ENCODE results near the gene FAM72A.
"Not testable (repeated sequence)": the region's sequence is repeated elsewhere in the genome, so short reads cannot be mapped to it uniquely, and the experiment has no call there.

Gene FAM72A

DNA sequence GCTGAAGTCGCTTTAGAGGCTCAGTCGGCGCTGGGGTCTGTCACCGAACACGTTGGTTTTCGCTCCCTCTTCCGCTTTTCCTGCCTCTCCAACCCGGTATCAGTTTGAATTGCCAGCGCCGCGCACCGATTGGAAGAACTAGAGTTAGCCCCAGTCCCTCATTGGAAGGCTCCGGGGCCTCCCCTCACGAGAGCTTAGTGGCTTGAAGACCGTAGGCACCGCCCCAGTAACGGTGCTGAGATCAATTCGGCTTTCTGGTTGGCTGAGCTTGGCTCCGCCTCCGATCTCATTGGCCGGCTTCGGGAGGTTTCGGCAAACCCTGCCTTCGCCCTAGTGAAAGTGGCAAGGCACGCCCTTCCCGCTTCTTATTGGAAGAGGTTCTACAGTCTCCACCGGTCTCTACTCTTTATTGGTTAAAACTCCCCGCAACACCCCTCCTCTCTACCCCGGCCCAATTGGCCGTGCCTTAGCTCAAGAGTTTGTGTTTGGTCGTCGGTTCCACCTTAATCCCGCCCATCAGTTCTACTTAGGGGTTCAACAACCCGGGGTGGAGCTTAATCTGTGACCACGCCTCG, at the start of gene FAM72A:
FAM72A (minus strand) TSS at position 51 of the 575 bp plus-strand sequence. CDS start 814 bp downstream, outside the sequence.
- H3K36me3 ChIP-seq (ENCODE audit: insufficient read depth, low read length); H3K9ac ChIP-seq (ENCODE audit: insufficient read length); H3K27ac ChIP-seq: not testable (repeated sequence)

DNA sequence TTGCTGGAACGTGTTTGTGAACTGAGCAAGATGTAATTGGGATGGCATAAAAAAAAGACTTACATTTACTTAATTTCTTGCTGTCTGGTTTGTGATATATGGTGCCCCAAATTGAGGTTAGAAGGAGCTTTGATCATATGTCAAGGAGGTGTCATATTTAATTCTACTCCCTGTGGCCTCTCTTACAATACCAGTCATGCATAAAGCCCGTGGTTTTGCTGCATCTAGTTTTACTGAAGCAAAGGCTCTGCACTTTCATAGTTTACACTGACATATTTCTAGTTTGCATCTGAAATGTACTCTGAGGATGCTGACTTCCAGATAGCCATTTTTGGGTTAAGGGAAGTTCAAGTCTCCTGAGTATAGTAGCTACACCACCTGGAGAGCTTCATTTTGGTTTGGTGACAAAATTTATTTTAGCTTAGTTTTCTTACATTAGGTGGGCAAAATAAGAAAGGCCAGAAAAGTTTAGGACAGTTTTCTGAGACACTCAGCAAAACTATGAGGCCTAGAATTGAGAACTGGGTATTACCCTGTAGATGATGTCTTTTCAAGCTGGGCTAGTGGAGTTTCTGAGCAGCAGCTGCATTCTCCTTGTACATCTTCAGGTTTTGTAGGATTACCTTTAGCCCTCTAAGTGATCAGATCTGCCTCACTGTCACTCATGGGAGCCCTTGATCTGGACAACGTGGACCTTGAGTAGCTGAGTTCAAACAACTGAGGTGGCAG, 48.5 kb upstream of the FAM72A start:
- H3K36me3 ChIP-seq (ENCODE audit: insufficient read depth, low read length); DNase-seq (ENCODE audit: low read depth, low spot score); H3K9me3 ChIP-seq (ENCODE audit: low read depth, low read length); H3K27ac ChIP-seq; H3K9ac ChIP-seq (ENCODE audit: insufficient read length); H3K4me3 ChIP-seq: not testable (repeated sequence)

More for the DNA sequence above, at the start of gene FAM72A:
- peak within 1 kb of the TSS; percentile 68 for H3K4me3 ChIP-seq
- not testable (repeated sequence) for H3K9me3 ChIP-seq (ENCODE audit: low read depth, low read length)
- DNase-seq (ENCODE audit: low read depth, low spot score) = peak; percentile 98

DNA sequence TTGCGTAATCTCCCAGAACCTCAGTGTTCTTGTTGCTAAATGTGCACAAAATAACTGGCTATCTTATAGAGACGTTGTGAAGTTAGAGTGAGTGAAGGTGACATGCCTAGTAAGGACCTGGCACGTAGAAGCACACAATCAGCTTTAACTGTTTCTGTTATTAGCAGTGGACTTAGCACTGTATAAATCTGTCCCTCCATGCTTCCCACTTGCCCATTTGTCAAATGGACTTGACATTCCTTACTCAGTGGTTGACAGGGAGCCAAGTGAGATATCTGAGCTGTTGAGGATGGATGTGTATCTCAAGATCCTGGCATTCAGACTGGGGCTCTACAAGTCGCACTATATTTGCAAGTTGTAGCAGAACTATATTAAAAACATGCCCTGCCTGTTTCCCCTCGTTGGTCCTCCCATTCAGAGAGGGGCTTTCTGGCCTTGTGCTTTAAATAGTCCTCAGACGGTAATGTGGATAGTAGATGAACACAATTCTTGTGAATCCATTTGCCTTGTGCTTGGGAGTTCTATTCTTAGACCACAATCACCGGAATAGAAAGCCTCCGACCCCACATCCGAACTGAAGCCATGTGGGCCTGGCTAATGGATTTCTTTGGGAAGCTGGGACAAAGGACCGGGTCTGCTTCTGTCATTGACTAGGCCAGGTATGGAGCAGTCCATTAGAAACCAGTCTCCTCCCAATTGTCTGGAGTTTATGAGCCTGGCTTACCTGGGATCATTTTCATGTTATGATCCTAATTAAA, 43.7 kb upstream of the FAM72A start:
- not testable (repeated sequence) for H3K36me3 ChIP-seq (ENCODE audit: insufficient read depth, low read length); H3K9me3 ChIP-seq (ENCODE audit: low read depth, low read length); H3K4me3 ChIP-seq; DNase-seq (ENCODE audit: low read depth, low spot score); H3K27ac ChIP-seq; H3K9ac ChIP-seq (ENCODE audit: insufficient read length)

DNA sequence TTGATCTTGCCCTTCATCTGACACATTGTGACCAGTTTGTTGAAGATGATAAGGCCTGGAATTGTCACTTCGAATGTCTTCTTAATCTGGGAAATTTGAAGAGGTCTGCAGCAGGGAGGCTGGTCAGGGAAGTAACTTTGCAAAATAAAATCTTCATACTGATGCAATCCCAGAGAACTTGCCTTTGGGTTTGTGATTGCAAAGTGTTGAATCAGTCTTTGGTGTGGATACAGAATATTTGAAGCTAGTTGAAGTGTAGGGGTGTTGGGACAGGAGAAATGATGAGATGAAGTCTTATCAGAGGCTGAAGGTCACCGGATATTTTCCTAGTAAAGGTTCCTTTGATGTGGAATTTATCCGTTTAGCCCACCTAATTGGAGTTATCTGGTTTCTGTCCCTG, 42.8 kb upstream of the FAM72A start:
- not testable (repeated sequence) for H3K9ac ChIP-seq (ENCODE audit: insufficient read length); H3K27ac ChIP-seq; H3K4me3 ChIP-seq; H3K9me3 ChIP-seq (ENCODE audit: low read depth, low read length); DNase-seq (ENCODE audit: low read depth, low spot score); H3K36me3 ChIP-seq (ENCODE audit: insufficient read depth, low read length)

DNA sequence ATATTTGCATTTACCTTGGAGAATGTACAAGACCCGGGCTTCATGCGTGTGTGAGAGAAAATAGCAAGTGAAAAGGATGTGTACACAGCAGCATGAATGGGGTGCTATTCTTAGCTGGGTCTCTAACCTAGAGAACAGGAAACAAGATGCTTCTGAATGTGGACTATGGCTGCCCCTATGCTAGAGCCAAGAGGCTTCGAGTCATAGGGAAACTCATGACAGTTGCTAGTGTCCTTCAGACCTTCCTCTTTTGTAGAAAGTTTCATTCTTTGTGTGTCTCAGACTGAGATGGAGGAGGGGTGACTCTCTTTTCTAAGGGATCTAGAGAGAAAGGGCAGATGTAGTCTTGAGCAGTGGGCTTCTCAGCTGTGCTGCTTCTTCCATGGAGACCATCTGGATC, 40.7 kb upstream of the FAM72A start:
- H3K4me3 ChIP-seq; H3K36me3 ChIP-seq (ENCODE audit: insufficient read depth, low read length); H3K9ac ChIP-seq (ENCODE audit: insufficient read length); DNase-seq (ENCODE audit: low read depth, low spot score); H3K27ac ChIP-seq; H3K9me3 ChIP-seq (ENCODE audit: low read depth, low read length): not testable (repeated sequence)

DNA sequence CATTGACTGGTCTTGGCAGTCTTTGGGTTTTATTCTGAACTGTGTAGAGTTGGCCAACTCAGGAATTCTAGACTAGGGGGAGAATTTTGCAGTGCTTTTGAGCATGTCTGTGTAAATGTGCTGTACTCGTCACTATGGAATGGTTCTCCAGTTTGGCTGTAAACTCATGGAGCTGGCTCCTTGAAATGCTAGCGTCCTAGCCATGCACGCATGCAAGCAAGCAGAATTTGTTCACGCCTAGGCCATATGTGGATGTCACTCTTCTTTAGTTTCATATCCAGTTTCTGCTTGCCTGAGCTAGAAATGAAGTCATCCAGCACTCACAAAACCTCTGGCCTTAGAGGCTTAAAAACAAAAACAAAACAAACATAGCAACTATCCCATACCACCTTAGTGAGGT, 37.6 kb upstream of the FAM72A start:
- H3K9me3 ChIP-seq (ENCODE audit: low read depth, low read length); H3K9ac ChIP-seq (ENCODE audit: insufficient read length); DNase-seq (ENCODE audit: low read depth, low spot score); H3K27ac ChIP-seq; H3K4me3 ChIP-seq; H3K36me3 ChIP-seq (ENCODE audit: insufficient read depth, low read length): not testable (repeated sequence)

DNA sequence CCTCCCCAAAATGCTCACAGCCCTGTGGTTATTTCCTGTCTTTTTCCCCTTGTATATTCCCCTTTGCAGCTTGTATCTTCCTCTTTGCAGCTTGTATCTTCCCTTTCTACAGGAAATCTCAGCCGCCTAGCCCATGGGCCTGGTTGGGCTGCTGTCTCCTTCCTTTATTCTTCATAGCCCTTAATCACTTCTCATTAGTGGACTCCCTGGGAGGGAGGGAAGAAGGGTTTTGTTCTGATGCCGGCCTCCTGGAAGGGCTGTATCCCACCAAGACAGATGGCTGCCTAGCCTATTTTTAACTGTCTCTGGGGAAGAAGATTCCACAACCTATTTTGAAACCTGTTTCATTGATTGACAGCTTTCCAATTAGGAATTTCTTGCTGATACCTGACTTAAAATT, 32.6 kb upstream of the FAM72A start:
- not testable (repeated sequence) for H3K36me3 ChIP-seq (ENCODE audit: insufficient read depth, low read length); H3K27ac ChIP-seq; H3K9me3 ChIP-seq (ENCODE audit: low read depth, low read length); H3K4me3 ChIP-seq; DNase-seq (ENCODE audit: low read depth, low spot score); H3K9ac ChIP-seq (ENCODE audit: insufficient read length)

DNA sequence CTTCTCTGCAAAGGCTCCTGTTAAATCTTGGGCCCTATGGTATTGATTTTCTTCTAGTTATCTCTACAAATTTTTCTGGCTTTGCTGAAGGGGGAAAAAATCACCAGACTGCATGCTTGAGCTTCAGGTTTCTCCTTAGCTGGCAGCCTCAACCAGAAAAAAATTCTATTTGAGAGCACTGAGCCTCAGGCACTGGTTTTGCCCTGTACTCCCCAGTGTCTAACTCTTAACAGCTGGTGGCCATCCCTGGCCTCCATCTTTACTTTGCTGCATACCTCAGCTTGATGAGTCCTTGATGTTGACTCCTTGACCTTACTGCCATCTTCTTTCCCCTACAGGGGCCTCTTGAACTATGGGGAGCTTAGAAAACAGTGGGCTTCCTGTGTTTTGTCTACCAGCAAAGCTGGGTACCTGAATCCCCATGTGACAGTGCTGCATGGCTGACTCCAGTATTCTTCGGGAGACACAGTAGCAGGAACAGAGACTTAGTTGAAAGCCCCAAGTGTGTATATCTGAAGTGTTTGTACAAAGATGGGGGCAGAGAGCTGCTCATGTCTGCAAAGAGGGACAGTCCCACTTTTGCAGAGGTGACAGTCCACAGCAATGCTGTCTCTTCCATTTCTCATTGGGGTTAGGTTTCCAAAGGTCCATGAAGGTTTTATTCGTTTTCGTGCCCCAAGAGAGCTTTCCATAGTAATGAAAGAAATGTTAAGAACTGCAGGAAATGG, 31.7 kb upstream of the FAM72A start:
- H3K27ac ChIP-seq = not testable (repeated sequence)

DNA sequence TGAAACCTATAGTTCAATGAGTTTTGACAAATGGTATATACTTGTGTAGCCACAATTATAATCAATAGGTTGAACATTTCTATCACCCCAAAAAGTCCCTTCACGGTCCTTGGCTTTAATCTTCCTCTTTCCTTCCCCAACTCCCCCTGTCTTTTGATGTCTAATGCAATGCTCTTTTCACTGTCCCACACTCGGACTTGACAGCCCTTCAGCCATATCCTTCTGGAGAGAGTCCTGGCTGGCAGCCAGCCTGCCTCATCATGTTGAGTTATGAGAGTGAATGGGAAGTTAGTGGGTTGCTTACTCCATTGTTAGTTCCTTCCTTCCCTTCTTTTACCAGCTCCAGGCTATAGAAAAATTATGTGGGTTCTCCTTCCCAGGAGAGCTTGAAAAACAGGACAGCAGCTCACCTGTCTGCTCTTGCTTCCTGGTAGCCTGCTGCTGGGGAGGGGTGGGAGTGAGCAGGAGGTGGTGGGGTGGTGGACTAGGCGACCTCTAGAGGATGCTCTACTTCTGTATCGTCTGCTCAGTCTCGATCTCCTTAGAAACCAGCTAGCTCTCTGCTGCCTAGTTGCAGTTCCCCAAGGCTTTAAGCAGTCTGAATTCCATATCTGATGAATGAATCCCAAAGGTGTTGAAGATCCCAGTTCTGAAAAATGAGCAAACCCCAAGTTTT, 30.5 kb upstream of the FAM72A start:
- not testable (repeated sequence) for H3K27ac ChIP-seq; DNase-seq (ENCODE audit: low read depth, low spot score); H3K36me3 ChIP-seq (ENCODE audit: insufficient read depth, low read length); H3K9ac ChIP-seq (ENCODE audit: insufficient read length); H3K4me3 ChIP-seq; H3K9me3 ChIP-seq (ENCODE audit: low read depth, low read length)

More for the DNA sequence above, 31.7 kb upstream of the FAM72A start:
- not testable (repeated sequence) for H3K36me3 ChIP-seq (ENCODE audit: insufficient read depth, low read length); DNase-seq (ENCODE audit: low read depth, low spot score); H3K9me3 ChIP-seq (ENCODE audit: low read depth, low read length); H3K4me3 ChIP-seq; H3K9ac ChIP-seq (ENCODE audit: insufficient read length)

DNA sequence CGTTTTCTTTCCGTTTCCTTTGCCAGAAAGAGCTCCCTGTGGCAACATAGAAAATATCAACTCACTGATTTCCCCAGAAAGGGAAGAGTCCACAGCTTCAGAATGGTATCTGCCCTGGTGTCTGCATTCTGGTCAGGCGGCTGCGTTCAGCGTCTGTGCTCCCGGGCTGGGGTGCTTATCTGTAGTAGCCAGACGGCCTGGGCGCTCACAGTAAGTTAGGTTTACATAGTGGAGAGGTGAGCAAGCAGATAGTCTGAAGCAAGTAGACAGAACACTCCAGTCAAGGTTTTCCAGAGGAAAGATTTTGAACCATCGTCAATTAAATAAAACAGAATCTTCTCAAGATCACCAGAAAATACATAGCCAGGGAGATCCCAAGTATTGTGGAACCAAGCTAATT, 29.4 kb upstream of the FAM72A start:
- H3K36me3 ChIP-seq (ENCODE audit: insufficient read depth, low read length); H3K4me3 ChIP-seq; H3K27ac ChIP-seq; H3K9me3 ChIP-seq (ENCODE audit: low read depth, low read length); DNase-seq (ENCODE audit: low read depth, low spot score); H3K9ac ChIP-seq (ENCODE audit: insufficient read length): not testable (repeated sequence)

DNA sequence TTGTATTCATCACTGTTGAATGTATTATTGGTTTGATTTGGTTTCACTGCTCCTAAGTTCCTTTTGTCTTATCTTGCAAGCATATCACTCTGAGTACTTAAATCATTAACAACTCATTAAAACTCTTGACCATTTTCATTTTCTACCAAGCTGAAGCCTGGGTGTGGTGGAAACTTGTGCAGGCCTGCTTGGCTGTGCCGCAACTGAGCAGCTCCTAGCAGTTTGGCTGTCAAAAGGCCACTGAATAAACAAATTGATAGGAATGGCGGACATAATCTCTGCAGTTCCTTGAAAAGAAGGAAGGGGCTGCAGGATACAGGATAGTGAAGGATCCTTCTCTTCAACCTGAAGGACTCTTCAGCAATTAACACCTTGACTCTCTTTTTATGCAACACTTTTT, 26.6 kb upstream of the FAM72A start:
- H3K36me3 ChIP-seq (ENCODE audit: insufficient read depth, low read length); DNase-seq (ENCODE audit: low read depth, low spot score); H3K27ac ChIP-seq; H3K4me3 ChIP-seq; H3K9ac ChIP-seq (ENCODE audit: insufficient read length); H3K9me3 ChIP-seq (ENCODE audit: low read depth, low read length): not testable (repeated sequence)

DNA sequence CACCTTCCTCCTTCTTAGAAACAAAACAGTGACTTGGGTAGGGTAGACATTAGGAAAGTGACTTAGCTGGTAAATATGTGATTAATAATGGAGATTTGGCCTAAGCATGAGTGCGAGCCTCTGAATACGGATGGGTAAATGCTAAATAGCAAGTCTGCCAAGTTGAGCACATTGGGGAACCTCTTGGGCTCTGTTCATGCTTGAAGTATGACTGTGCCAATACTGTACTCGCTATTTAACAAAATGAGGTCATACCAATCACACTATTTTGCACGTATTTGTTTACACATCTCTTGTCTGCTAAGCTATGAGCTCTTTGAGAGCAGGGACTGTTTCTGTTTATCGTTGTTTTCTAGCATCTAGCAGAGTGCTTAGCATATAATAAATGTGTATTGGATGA, 24.2 kb upstream of the FAM72A start:
- DNase-seq (ENCODE audit: low read depth, low spot score); H3K27ac ChIP-seq; H3K9me3 ChIP-seq (ENCODE audit: low read depth, low read length); H3K36me3 ChIP-seq (ENCODE audit: insufficient read depth, low read length); H3K4me3 ChIP-seq; H3K9ac ChIP-seq (ENCODE audit: insufficient read length): not testable (repeated sequence)

DNA sequence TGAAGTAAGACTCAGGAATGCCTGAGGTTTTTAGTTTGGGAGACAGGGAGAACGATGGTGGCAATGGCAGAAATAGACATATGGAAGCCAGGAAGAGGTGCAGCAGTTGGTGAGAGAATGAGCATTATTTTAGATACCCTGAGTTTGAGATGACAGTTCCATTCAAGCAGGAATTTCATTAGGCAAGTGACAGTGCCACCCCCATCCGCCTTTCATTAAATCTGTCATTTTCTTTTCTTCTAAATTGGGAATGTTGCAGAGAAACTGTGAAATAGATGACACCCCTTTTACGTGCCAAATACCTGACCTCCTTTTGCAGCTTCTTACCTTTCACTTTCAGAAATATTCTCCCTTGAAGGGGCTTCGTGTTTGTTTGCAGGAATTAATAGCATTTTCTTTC, 22.7 kb upstream of the FAM72A start:
- not testable (repeated sequence) for H3K9me3 ChIP-seq (ENCODE audit: low read depth, low read length); H3K9ac ChIP-seq (ENCODE audit: insufficient read length); H3K36me3 ChIP-seq (ENCODE audit: insufficient read depth, low read length); H3K27ac ChIP-seq; H3K4me3 ChIP-seq; DNase-seq (ENCODE audit: low read depth, low spot score)

Data from SK-N-MC (cell line).